GM12873 (cell line): Measurements from ENCODE around the gene ERN1.

Experiments used
- CTCF ChIP-seq: IDR thresholded peaks from 2 replicates; pipeline ENCODE4 v1.5.1; 2012; ENCODE audit warnings: low read depth, mild to moderate bottlenecking, moderate library complexity, low read length, control low read depth; ENCODE audit not compliant: insufficient read depth; ENCODE audit errors: missing control alignments

ERN1 gene

GRCh38 chr17:64155751-64156544 is 26.0 kb upstream of the ERN1 start:
- TF ChIP-seq CTCF: no peak

- no peak for TF ChIP-seq CTCF
Measured at GRCh38 chr17:64155129-64155528, 25.2 kb upstream of the ERN1 start.

GRCh38 chr17:64154717-64155116 is 24.8 kb upstream of the ERN1 start:
- TF ChIP-seq CTCF: no peak

- no peak for TF ChIP-seq CTCF
Measured at GRCh38 chr17:64154313-64154695, 24.4 kb upstream of the ERN1 start.

- no peak for TF ChIP-seq CTCF
Measured at GRCh38 chr17:64153565-64154312, 23.8 kb upstream of the ERN1 start.

- TF ChIP-seq CTCF: no peak
Measured at GRCh38 chr17:64152428-64153125, 22.6 kb upstream of the ERN1 start.

- no peak for TF ChIP-seq CTCF
Measured at GRCh38 chr17:64151016-64151368, 21.0 kb upstream of the ERN1 start.
